Psoas muscle (tissue), 8 donors: ENCODE data around the gene ATF7. TPM values are rescaled to one million over a fixed set of nuclear protein-coding genes. Genes with fewer than 3 reads are reported as not detected.

Experiments
- ATAC-seq, 4 donors: fragments of 200-7000 bp; cut with Tn5 transposase; one replicate each; pipeline ENCODE4 v1.9.1; 2020; ENCODE audit warnings: moderate library complexity in 3 of 4, mild to moderate bottlenecking in 2 of 4
- DNase-seq, 2 donors: peaks; one replicate each; pipeline ENCODE4 v3.0.0-alpha.2; 2020
- H3K27ac ChIP-seq: fragments of 200-600 bp; one replicate; pipeline ENCODE4 v1.8.0; 2022
- H3K27me3 ChIP-seq, 3 donors: fragments of 200-600 bp in 1 of 3; one replicate each; pipeline versions ENCODE4 v1.6.1 to v1.8.0; 2013 to 2022; ENCODE audit warnings: low read length in 2 of 3, mild to moderate bottlenecking in 2 of 3, moderate library complexity in 1 of 3; ENCODE audit not compliant: insufficient read depth in 3 of 3
- H3K36me3 ChIP-seq, 2 donors: fragments of 200-600 bp in 1 of 2; one replicate each; pipeline versions ENCODE4 v1.6.1 to v1.8.0; 2013 to 2022; ENCODE audit warnings: low read depth in 1 of 2, mild to moderate bottlenecking in 1 of 2, moderate library complexity in 1 of 2; ENCODE audit not compliant: insufficient read depth in 1 of 2
- H3K4me1 ChIP-seq: fragments of 200-600 bp; one replicate; pipeline ENCODE4 v1.8.0; 2022
- H3K4me3 ChIP-seq: fragments of 200-600 bp; one replicate; pipeline ENCODE4 v1.8.0; 2022; ENCODE audit warnings: mild to moderate bottlenecking
- H3K9me3 ChIP-seq: fragments of 200-600 bp; one replicate; pipeline ENCODE4 v1.8.0; 2022
- CTCF ChIP-seq: fragments of 200-600 bp; IDR thresholded peaks from one replicate; pipeline ENCODE4 v1.8.0; 2022; ENCODE audit warnings: antibody characterized with exemption
- WGBS, 3 donors: extraction: QIAGEN DNeasy Blood & Tissue Kit; methylation state at CpG; one replicate each; pipeline versions ENCODE4 v1.1.6 to v1.1.7; 2013; 5-methylcytosine and 5-hydroxymethylcytosine counted together
- intact Hi-C, 2 donors: fragments of 100-400 bp; cut with DNase I; formaldehyde crosslinking; loops; one replicate each; pipeline versions ENCODE4 v1.11.0 to v1.14.2; 2022
- polyA plus RNA-seq, 3 donors: library from polyadenylated mRNA; stranded (reverse); fragments of 200-250 nt; gene quantifications; one replicate each; pipeline ENCODE4 v1.2.3, GENCODE V29; 2013
- total RNA-seq, 4 donors: library from RNA; stranded (reverse); fragmentation: NEBNext Ultra II Directional in 2 of 4; extraction: Animal tissue kit (Norgen Biotek cat#: 25700) in 2 of 4; gene quantifications; one replicate each; pipeline versions ENCODE4 v1.2.1 to v1.2.4, GENCODE V29; 2021 to 2023
- donor health status: healthy with polysubstance abuse.
- donor health status: DM: no; HTN: no; CAD: no; lungs with moderate emphysema.
- donor health status: Bipolar disorder and iron deficiency.
- donor health status: healthy.
- donor health status: DM: yes; HTN: yes; CAD: no.
- donor health status: DM: no; HTN: no; CAD: no.
- donor health status: DM: no; HTN: no; CAD: no.
- donor health status: DM: yes; HTN: yes; CAD: no.

Gene ATF7
- total and polyA plus RNA-seq, 7 donors, result 15.7 to 32.3 (median 25.4) TPM

- DNase-seq (no peak), ATAC-seq (no peak)
- Histone ChIP-seq H3K27ac (no peak overlapping the region), H3K27me3 (no peaks in the 10 kb centered on the region), H3K4me3 (no peak overlapping the region), H3K36me3 (peaks cover 42 to 100% of the 10 kb centered on the region in 2 donors), H3K9me3 (no peaks in the 10 kb centered on the region), H3K4me1 (peaks cover 81% of the 10 kb centered on the region)
- 48 to 64% (median 51%) methylated on average over 4 of the region's 4 CpGs for WGBS, 3 donors
- no peak for TF ChIP-seq CTCF
- intact Hi-C loops, result loop anchor here in 1 of 2 donors (5.0 kb wide), 1 partner anchor 33 kb away; no protein-coding TSS in a partner anchor
Measured at GRCh38 chr12:53459097-53459496, 167.1 kb downstream of the ATF7 start.

Other genes with a start within 250 kb of the ATF7 start
- gene SP1, start 246.2 kb downstream of the ATF7 start, total RNA-seq, result 10 to 100 TPM; 39.0 to 48.0 (median 45.4) TPM
- 10 to 100 TPM; 10.2 to 16.2 (median 15.1) TPM for gene SP1, start 246.2 kb downstream of the ATF7 start, polyA plus RNA-seq
- gene AMHR2, start 202.5 kb downstream of the ATF7 start, total RNA-seq, result 1 to 10 TPM in 2 of 4 donors, under 1 TPM in 2; 0.40 to 1.6 (median 0.97) TPM
- under 1 TPM; 0.43 to 0.84 (median 0.72) TPM for gene AMHR2, start 202.5 kb downstream of the ATF7 start, polyA plus RNA-seq
- 10 to 100 TPM; 45.2 to 85.0 (median 62.6) TPM for gene PRR13, start 184.6 kb downstream of the ATF7 start, total RNA-seq
- gene PRR13, start 184.6 kb downstream of the ATF7 start, polyA plus RNA-seq, result 100 to 1,000 TPM in 1 of 3 donors, 10 to 100 TPM in 2; 65.6 to 136 (median 82.0) TPM
- gene PCBP2, start 174.3 kb downstream of the ATF7 start, total RNA-seq, result 100 to 1,000 TPM; 354 to 507 (median 439) TPM
- gene PCBP2, start 174.3 kb downstream of the ATF7 start, polyA plus RNA-seq, result 100 to 1,000 TPM; 254 to 469 (median 365) TPM
- gene MAP3K12, start 126.9 kb downstream of the ATF7 start, total RNA-seq, result 1 to 10 TPM; 1.9 to 2.9 (median 2.3) TPM
- 1 to 10 TPM; 2.3 to 3.1 (median 3.0) TPM for gene MAP3K12, start 126.9 kb downstream of the ATF7 start, polyA plus RNA-seq
- gene TARBP2, start 125.1 kb downstream of the ATF7 start, total RNA-seq, result 10 to 100 TPM in 2 of 4 donors, 1 to 10 TPM in 2; 7.6 to 10.8 (median 10.4) TPM
- 10 to 100 TPM; 10.2 to 23.3 (median 21.2) TPM for gene TARBP2, start 125.1 kb downstream of the ATF7 start, polyA plus RNA-seq
- not detected for gene NPFF, start 118.9 kb downstream of the ATF7 start, total RNA-seq
- not detected for gene NPFF, start 118.9 kb downstream of the ATF7 start, polyA plus RNA-seq
- gene ATP5MC2, start 49.7 kb upstream of the ATF7 start, total RNA-seq, result 100 to 1,000 TPM; 349 to 495 (median 423) TPM
- gene ATP5MC2, start 49.7 kb upstream of the ATF7 start, polyA plus RNA-seq, result 100 to 1,000 TPM; 396 to 646 (median 496) TPM
- gene CALCOCO1, start 101.1 kb upstream of the ATF7 start, total RNA-seq, result 100 to 1,000 TPM; 180 to 255 (median 189) TPM
- gene CALCOCO1, start 101.1 kb upstream of the ATF7 start, polyA plus RNA-seq, result 100 to 1,000 TPM in 2 of 3 donors, 10 to 100 TPM in 1; 41.1 to 125 (median 124) TPM
- gene CISTR, start 125.6 kb upstream of the ATF7 start, total RNA-seq, result not detected
- not detected for gene CISTR, start 125.6 kb upstream of the ATF7 start, polyA plus RNA-seq